ENCODE data around the gene PSME3IP1. TPM values are rescaled to one million over a fixed set of nuclear protein-coding genes. Genes with fewer than 3 reads are reported as not detected.

PSME3IP1 gene
- polyA plus RNA-seq, 1 donor (not counting 4 experiments of a cell fraction or from before 2014, with no cell fraction given): 75.7 TPM

DNA sequence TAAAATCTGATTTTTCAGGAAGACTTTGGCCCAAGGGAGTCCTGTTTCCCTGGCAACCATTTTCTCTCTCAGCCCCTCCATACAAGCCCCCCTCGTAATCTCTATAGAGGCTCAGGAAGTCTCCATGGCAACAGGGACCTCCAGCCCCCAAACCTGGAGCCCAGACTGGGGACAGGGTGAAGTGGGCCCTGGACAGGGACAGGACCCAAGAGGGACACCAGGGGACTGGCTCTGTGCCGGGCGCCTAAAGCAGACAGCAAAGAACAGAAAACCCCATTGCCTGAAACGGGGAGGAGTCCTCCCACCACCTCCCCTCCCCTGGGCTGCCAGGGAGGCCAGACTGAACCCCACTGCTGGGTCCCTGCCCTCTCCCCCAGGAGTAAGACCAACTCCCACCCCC, 52.8 kb downstream of the PSME3IP1 start:
- Histone ChIP-seq H3K4me1 (ENCODE audit: control insufficient read depth, extremely low read depth, insufficient read depth, low read length) (no peaks in the 10 kb centered on the region), H4K20me1 (ENCODE audit: control insufficient read depth, extremely low read depth, insufficient read depth, low read length) (no peaks in the 10 kb centered on the region), H2AFZ (ENCODE audit: control insufficient read depth, low read length) (no peak overlapping the region), H3K9ac (ENCODE audit: control insufficient read depth, extremely low read depth, insufficient read depth, low read length) (no peak overlapping the region), H3K9me1 (ENCODE audit: control insufficient read depth, extremely low read depth, insufficient read depth, low read length) (no peaks in the 10 kb centered on the region), H3K4me3 (ENCODE audit: control insufficient read depth in 2 of 3, extremely low read depth in 1 of 3, insufficient read depth in 2 of 3, low read depth in 1 of 3, low read length in 3 of 3) (no peak overlapping the region), H3K79me2 (ENCODE audit: control insufficient read depth, insufficient read depth, low read length) (no peaks in the 10 kb centered on the region), H3K36me3 (ENCODE audit: control insufficient read depth in 2 of 2, extremely low read depth in 1 of 2, insufficient read depth in 2 of 2, low read length in 2 of 2) (peaks cover 0 to 1% of the 10 kb centered on the region in 2 experiments), H3K9me3 (ENCODE audit: control insufficient read depth, low read depth, low read length) (no peaks in the 10 kb centered on the region), H3K27ac (ENCODE audit: control insufficient read depth, insufficient read depth, low read length) (no peak overlapping the region), H3K4me2 (ENCODE audit: control insufficient read depth, extremely low read depth, insufficient read depth, low read depth, low read length) (no peak overlapping the region), H3K27me3 (ENCODE audit: control insufficient read depth, extremely low read depth, insufficient read depth, low read length) (no peaks in the 10 kb centered on the region)
- FAIRE-seq: no peak
- TF ChIP-seq, protein P1, sequence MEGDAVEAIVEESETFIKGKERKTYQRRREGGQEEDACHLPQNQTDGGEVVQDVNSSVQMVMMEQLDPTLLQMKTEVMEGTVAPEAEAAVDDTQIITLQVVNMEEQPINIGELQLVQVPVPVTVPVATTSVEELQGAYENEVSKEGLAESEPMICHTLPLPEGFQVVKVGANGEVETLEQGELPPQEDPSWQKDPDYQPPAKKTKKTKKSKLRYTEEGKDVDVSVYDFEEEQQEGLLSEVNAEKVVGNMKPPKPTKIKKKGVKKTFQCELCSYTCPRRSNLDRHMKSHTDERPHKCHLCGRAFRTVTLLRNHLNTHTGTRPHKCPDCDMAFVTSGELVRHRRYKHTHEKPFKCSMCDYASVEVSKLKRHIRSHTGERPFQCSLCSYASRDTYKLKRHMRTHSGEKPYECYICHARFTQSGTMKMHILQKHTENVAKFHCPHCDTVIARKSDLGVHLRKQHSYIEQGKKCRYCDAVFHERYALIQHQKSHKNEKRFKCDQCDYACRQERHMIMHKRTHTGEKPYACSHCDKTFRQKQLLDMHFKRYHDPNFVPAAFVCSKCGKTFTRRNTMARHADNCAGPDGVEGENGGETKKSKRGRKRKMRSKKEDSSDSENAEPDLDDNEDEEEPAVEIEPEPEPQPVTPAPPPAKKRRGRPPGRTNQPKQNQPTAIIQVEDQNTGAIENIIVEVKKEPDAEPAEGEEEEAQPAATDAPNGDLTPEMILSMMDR (optimal IDR thresholded peaks at IDR 0.05 in 1 of 3, IDR thresholded peaks at IDR 0.05 in 1 of 3, conservative IDR thresholded peaks at IDR 0.05 in 1 of 3; ENCODE audit: extremely low read depth in 1 of 3, insufficient read depth in 2 of 3, low read length in 3 of 3): no peak
- TF ChIP-seq EZH2 (IDR thresholded peaks at IDR 0.05; ENCODE audit: low read length): no peak
- DNase-seq (ENCODE audit: low read depth, low spot score): no peak
- dilution Hi-C loops (cut with MboI; ENCODE audit: extremely low pct_ligation_motif_present, low sequenced_read_pairs): no loop called here

DNA sequence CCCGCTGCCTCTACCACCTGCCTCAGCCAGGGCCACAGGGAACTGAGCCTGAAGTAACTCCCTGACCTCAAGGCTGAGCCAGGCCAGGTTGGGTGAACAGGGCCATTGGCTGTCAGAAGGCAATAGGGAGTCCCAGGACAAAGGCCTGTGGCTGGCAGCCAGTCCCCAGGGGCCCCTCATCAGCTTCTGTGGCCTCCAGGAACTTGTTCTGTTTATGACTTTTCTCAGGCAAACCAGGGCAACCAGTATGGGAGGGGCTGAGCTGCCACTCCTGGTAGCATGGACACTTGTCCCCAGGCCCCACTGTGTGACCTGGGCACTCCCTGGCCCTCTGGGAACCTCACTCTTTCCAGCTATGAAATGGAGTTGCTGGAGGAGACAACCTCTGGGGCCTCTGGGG, 53.4 kb downstream of the PSME3IP1 start:
- Histone ChIP-seq H3K36me3 (ENCODE audit: control insufficient read depth in 2 of 2, extremely low read depth in 1 of 2, insufficient read depth in 2 of 2, low read length in 2 of 2) (no peaks in the 10 kb centered on the region), H4K20me1 (ENCODE audit: control insufficient read depth, extremely low read depth, insufficient read depth, low read length) (no peaks in the 10 kb centered on the region), H3K4me2 (ENCODE audit: control insufficient read depth, extremely low read depth, insufficient read depth, low read depth, low read length) (no peak overlapping the region), H3K9me1 (ENCODE audit: control insufficient read depth, extremely low read depth, insufficient read depth, low read length) (no peaks in the 10 kb centered on the region), H3K27ac (ENCODE audit: control insufficient read depth, insufficient read depth, low read length) (no peak overlapping the region), H3K4me1 (ENCODE audit: control insufficient read depth, extremely low read depth, insufficient read depth, low read length) (no peaks in the 10 kb centered on the region), H3K9me3 (ENCODE audit: control insufficient read depth, low read depth, low read length) (no peaks in the 10 kb centered on the region), H3K79me2 (ENCODE audit: control insufficient read depth, insufficient read depth, low read length) (no peaks in the 10 kb centered on the region), H3K9ac (ENCODE audit: control insufficient read depth, extremely low read depth, insufficient read depth, low read length) (no peak overlapping the region), H2AFZ (ENCODE audit: control insufficient read depth, low read length) (no peak overlapping the region), H3K4me3 (ENCODE audit: control insufficient read depth in 2 of 3, extremely low read depth in 1 of 3, insufficient read depth in 2 of 3, low read depth in 1 of 3, low read length in 3 of 3) (no peak overlapping the region), H3K27me3 (ENCODE audit: control insufficient read depth, extremely low read depth, insufficient read depth, low read length) (no peaks in the 10 kb centered on the region)
- DNase-seq (ENCODE audit: low read depth, low spot score) (no peak), FAIRE-seq (no peak)
- dilution Hi-C loops (cut with MboI; ENCODE audit: extremely low pct_ligation_motif_present, low sequenced_read_pairs): no loop called here
- TF ChIP-seq, protein P1 (optimal IDR thresholded peaks at IDR 0.05 in 1 of 3, IDR thresholded peaks at IDR 0.05 in 1 of 3, conservative IDR thresholded peaks at IDR 0.05 in 1 of 3; ENCODE audit: extremely low read depth in 1 of 3, insufficient read depth in 2 of 3, low read length in 3 of 3): no peak
- TF ChIP-seq EZH2 (IDR thresholded peaks at IDR 0.05; ENCODE audit: low read length): no peak
